SJCRH30 (cell line): ENCODE data around the gene MICALL1. TPM values are rescaled to one million over a fixed set of nuclear protein-coding genes. Genes with fewer than 3 reads are reported as not detected.
"Not testable (repeated sequence)": the region's sequence is repeated elsewhere in the genome, so short reads cannot be mapped to it uniquely, and the experiment has no call there.

Experiments used
- DNase-seq, 2 experiments: peaks; one replicate each; pipeline ENCODE4 v3.0.0-alpha.2; 2015 to 2020
- H3K27ac ChIP-seq: fragments of 250-450 bp; sonication (Bioruptor Pico); 2 replicates; pipeline ENCODE4 v1.5.1; 2020; ENCODE audit warnings: mild to moderate bottlenecking, moderate library complexity
- H3K27me3 ChIP-seq: fragments of 250-450 bp; sonication (Bioruptor Pico); 2 replicates; pipeline ENCODE4 v1.5.1; 2020; ENCODE audit warnings: mild to moderate bottlenecking, moderate library complexity
- H3K36me3 ChIP-seq: fragments of 250-450 bp; sonication (Bioruptor Pico); 2 replicates; pipeline ENCODE4 v1.5.1; 2020; ENCODE audit warnings: mild to moderate bottlenecking, moderate library complexity
- H3K4me1 ChIP-seq: fragments of 250-450 bp; sonication (Bioruptor Pico); 2 replicates; pipeline ENCODE4 v1.5.1; 2020; ENCODE audit warnings: mild to moderate bottlenecking, moderate library complexity
- H3K4me3 ChIP-seq: fragments of 250-450 bp; sonication (Bioruptor Pico); 2 replicates; pipeline ENCODE4 v1.5.1; 2020; ENCODE audit warnings: mild to moderate bottlenecking, moderate library complexity
- H3K9me3 ChIP-seq: fragments of 250-450 bp; sonication (Bioruptor Pico); replicated peaks from 2 replicates; pipeline ENCODE4 v1.5.1; 2020; ENCODE audit warnings: mild to moderate bottlenecking, moderate library complexity
- total RNA-seq: library from RNA; depleted of rRNA; stranded (reverse); fragments of >200 nt; shearing (Covaris generic); gene quantifications from 2 replicates; pipeline ENCODE4 v1.2.3, GENCODE V29; 2014

Gene MICALL1
- total RNA-seq, 1 experiment from 2014 or later: 18.0 TPM

DNA sequence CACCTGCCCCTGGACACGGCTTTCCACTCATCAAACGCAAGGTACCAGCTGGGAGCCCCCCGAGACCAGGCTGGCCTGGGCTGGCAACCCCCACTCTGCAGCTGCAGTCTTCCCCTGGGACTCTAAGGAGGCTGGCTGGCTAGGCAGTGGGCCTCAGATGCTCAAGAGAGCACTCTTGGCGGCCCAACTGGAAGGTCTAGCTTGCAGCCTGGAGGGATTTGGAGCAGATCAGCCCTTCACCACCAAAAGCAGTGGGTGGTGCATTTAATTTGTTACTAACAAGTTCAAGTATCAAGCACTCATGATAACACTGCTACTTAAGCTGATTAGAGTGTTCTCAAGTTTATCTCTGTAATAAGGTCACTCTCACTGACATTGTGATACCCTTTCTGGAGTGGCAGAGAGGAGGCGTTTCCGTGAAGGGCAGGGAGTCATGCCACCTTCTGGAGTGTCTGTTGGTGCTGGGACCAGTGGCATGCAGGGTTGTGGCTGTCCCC is 25.8 kb downstream of the MICALL1 start:
- DNase-seq: no peak
- H3K4me1 ChIP-seq: peaks cover 9% of the 10 kb centered on the region
- H3K36me3 ChIP-seq: no peaks in the 10 kb centered on the region; the same call in 1 of the 2 replicates
- no peak overlapping the region for H3K27ac ChIP-seq
- H3K4me3 ChIP-seq: no peak overlapping the region
- H3K9me3 ChIP-seq: no peaks in the 10 kb centered on the region
- no peaks in the 10 kb centered on the region for H3K27me3 ChIP-seq

GRCh38 chr22:37932401-37932800 is 26.3 kb downstream of the MICALL1 start:
- Histone ChIP-seq H3K27ac (no peak overlapping the region), H3K4me1 (peaks cover 9% of the 10 kb centered on the region), H3K27me3 (no peaks in the 10 kb centered on the region), H3K36me3 (peaks cover under 1% of the 10 kb centered on the region), H3K9me3 (no peaks in the 10 kb centered on the region), H3K4me3 (no peak overlapping the region)
- DNase-seq: no peak

- Histone ChIP-seq H3K4me3 (no peak overlapping the region), H3K4me1 (peaks cover 9% of the 10 kb centered on the region), H3K36me3 (peaks cover 3% of the 10 kb centered on the region), H3K27me3 (no peaks in the 10 kb centered on the region), H3K27ac (no peak overlapping the region), H3K9me3 (no peaks in the 10 kb centered on the region)
- no peak for DNase-seq
Measured at GRCh38 chr22:37932821-37933578, 26.9 kb downstream of the MICALL1 start.

- peak overlapping the region; percentile 17; the same call in 1 of the 2 replicates for H3K27ac ChIP-seq
- no peak overlapping the region for H3K4me3 ChIP-seq
- peaks cover 3% of the 10 kb centered on the region for H3K36me3 ChIP-seq
- DNase-seq: peak; percentile 93 to 94
- no peaks in the 10 kb centered on the region for H3K27me3 ChIP-seq
- peaks cover 9% of the 10 kb centered on the region for H3K4me1 ChIP-seq
- no peaks in the 10 kb centered on the region for H3K9me3 ChIP-seq
Measured at GRCh38 chr22:37933711-37934376, 27.7 kb downstream of the MICALL1 start.

- peaks cover 3% of the 10 kb centered on the region; the same call in 1 of the 2 replicates for H3K4me1 ChIP-seq
- H3K4me3 ChIP-seq: no peak overlapping the region
- no peaks in the 10 kb centered on the region for H3K9me3 ChIP-seq
- no peaks in the 10 kb centered on the region for H3K27me3 ChIP-seq
- no peak for DNase-seq
- no peak overlapping the region for H3K27ac ChIP-seq
- peaks cover 3% of the 10 kb centered on the region; the same call in 1 of the 2 replicates for H3K36me3 ChIP-seq
Measured at GRCh38 chr22:37940698-37941376, 34.7 kb downstream of the MICALL1 start.

DNA sequence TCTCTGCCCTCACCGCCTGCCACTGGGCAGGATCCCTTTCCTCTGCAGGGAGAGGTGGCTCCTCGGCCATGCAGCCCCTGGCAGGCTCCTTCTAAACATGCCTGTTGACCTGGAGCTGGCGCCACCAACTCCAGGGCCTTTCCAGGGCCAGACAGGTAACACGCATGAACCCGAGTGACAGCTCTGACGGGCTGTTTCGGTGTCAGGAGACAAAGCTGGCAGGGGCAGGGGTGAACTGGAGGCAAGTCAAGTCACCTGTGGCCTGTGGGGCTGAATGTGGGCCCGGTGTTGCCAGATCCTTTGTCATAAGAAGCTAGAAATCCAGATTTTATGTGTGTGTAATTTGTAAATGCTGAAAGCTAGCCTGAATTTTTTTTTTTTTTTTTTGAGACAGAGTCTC is 36.0 kb downstream of the MICALL1 start:
- peaks cover 3% of the 10 kb centered on the region; the same call in 1 of the 2 replicates for H3K36me3 ChIP-seq
- no peak for DNase-seq

DNA sequence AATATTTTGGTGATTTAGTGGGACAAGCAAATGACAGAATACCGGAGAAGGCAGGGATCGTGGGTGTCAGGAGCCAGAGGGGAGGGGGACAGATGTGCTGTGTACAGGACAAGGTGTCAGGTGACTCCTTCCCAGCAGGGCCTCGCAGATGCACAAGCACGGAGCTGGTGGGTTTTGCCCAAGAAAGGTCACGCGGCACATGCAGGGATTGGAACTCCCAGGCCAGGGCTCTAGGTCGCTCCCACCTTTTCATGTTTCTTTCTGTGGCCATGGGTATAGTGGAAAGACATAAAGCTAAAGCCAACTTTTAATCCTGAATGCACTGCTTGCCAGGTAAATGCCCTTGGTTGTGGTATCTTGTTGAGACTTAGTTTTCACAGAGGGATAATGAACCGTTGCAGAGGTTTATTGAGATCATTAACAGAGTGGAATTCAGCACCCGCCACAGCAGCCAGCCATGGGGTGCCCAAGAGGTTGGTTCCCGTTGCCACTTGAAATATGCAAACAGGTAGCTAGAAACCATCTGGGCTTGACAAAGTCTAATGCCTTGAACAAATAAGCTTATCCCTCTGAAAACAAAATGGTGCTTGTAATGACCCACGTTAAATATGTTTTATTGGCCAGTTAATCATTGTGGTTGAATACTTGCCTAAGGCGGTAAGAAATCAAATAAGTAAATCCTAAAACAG is 37.2 kb downstream of the MICALL1 start:
- no peaks in the 10 kb centered on the region for H3K27me3 ChIP-seq
- no peak for DNase-seq
- peaks cover 12% of the 10 kb centered on the region for H3K4me1 ChIP-seq
- no peaks in the 10 kb centered on the region for H3K36me3 ChIP-seq
- H3K27ac ChIP-seq: no peak overlapping the region
- no peaks in the 10 kb centered on the region for H3K9me3 ChIP-seq
- H3K4me3 ChIP-seq: no peak overlapping the region

More for the DNA sequence above, 36.0 kb downstream of the MICALL1 start:
- H3K4me3 ChIP-seq: no peak overlapping the region
- no peaks in the 10 kb centered on the region for H3K9me3 ChIP-seq
- no peak overlapping the region for H3K27ac ChIP-seq
- peaks cover 4% of the 10 kb centered on the region; the same call in 1 of the 2 replicates for H3K4me1 ChIP-seq
- no peaks in the 10 kb centered on the region for H3K27me3 ChIP-seq

GRCh38 chr22:37943825-37944198 is 37.7 kb downstream of the MICALL1 start:
- DNase-seq: no peak
- H3K27me3 ChIP-seq: no peaks in the 10 kb centered on the region
- H3K4me3 ChIP-seq: no peak overlapping the region
- no peaks in the 10 kb centered on the region for H3K9me3 ChIP-seq
- peaks cover 16% of the 10 kb centered on the region for H3K4me1 ChIP-seq
- H3K36me3 ChIP-seq: no peaks in the 10 kb centered on the region
- H3K27ac ChIP-seq: no peak overlapping the region

DNA sequence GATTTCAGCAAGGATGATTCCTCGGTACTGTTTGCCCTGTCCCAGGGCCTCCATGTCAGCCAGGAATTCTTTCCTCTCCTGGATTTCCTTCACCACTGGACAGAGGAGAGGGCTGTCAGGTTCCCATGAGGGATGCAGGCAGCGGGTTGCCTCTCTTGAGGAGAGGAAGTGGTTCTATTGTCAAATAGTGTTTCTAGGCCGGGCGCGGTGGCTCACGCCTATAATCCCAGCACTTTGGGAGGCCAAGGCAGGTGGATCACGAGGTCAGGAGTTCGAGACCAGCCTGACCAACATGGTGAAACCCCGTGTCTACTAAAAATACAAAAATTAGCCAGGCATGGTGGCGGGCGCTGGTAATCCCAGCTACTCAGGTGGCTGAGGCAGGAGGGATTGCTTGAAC is 38.3 kb downstream of the MICALL1 start:
- H3K4me1 ChIP-seq: peaks cover 16% of the 10 kb centered on the region
- not testable (repeated sequence) for DNase-seq

DNA sequence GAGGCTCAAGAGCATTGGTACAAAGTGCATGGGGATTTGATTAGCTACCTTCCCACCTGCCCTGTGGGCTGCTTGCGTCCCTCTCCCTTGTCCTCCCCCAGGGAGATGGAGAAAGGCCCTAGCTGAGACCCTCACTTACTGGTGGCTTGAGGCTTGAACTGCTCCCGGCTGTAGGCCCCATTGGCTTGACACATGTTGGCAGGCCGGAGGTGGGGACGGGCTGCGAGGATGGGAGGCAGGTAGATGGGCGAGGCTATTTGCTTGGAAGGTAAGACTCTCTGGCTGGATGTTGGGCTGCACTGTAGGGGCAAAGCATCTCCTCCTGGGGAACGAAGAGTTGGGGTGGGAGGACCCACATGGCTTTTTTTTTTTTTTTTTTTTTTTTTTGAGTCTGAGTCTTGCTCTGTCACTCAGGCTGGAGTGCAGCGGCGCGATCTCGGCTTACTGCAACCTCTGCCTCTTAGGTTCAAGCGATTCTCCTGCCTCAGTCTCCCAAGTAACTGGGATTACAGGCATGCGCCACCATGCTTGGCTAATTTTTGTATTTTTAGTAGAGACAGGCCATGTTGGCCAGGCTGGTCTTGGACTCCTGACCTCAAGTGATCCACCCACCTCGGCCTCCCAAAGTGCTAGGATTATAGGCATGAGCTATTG is 41.2 kb downstream of the MICALL1 start:
- H3K4me3 ChIP-seq, H3K36me3 ChIP-seq, H3K27me3 ChIP-seq, DNase-seq, H3K27ac ChIP-seq, H3K9me3 ChIP-seq: not testable (repeated sequence)
- peaks cover 16% of the 10 kb centered on the region for H3K4me1 ChIP-seq

More for the DNA sequence above, 38.3 kb downstream of the MICALL1 start:
- not testable (repeated sequence) for H3K27me3 ChIP-seq, H3K36me3 ChIP-seq, H3K27ac ChIP-seq, H3K9me3 ChIP-seq, H3K4me3 ChIP-seq

DNA sequence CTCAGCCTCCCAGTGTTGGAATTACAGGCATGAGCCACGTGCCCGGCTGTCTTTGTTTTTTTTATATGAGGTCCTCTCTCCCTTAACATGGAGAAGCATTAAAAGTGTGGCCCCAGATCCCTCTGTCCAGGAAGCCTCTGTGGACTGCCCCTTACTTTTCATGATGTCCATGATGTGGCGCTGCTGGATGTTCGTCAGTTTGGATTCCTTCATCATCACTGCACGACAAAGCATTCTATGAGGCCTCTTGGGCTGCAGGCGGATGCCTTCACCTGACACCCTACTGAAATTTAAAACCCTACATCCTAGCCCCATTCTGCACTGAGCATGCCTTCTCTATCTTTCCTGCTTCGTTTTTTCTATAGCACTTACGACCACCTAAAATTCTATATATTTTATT is 45.2 kb downstream of the MICALL1 start:
- Histone ChIP-seq H3K27ac (no peak overlapping the region), H3K36me3 (no peaks in the 10 kb centered on the region), H3K27me3 (no peaks in the 10 kb centered on the region), H3K9me3 (no peaks in the 10 kb centered on the region), H3K4me1 (peaks cover 19% of the 10 kb centered on the region), H3K4me3 (no peak overlapping the region)
- peak; percentile 28 to 59 for DNase-seq

DNA sequence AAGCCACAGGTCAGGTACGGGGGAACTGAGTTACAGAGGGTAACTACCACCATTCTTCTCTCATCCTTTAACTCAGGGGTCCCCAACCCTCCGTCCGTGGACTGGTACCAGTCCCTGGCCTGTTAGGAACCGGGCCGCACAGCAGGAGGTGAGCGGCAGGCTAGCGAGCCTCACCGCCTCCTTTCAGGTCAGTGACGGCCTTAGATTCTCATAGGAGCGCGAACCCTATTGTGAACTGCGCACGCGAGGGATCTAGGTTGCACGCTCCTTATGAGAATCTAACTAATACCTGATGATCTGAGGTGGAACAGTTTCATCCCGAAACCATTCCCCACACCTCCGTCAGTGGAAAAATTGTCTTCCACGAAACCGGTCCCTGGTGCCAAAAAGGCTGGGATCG is 46.5 kb downstream of the MICALL1 start:
- not testable (repeated sequence) for H3K27me3 ChIP-seq, H3K36me3 ChIP-seq, DNase-seq, H3K27ac ChIP-seq, H3K9me3 ChIP-seq
- peaks cover 15% of the 10 kb centered on the region for H3K4me1 ChIP-seq
- H3K4me3 ChIP-seq: peak overlapping the region; percentile 90

GRCh38 chr22:37953062-37953436 is 47.0 kb downstream of the MICALL1 start:
- H3K27me3 ChIP-seq: no peaks in the 10 kb centered on the region
- H3K36me3 ChIP-seq: peaks cover 5% of the 10 kb centered on the region
- no peak overlapping the region for H3K27ac ChIP-seq
- peaks cover 11% of the 10 kb centered on the region for H3K4me1 ChIP-seq
- H3K9me3 ChIP-seq: no peaks in the 10 kb centered on the region
- H3K4me3 ChIP-seq: peak overlapping the region; percentile 90
- no peak for DNase-seq
